Progenitor cell of endocrine pancreas (in vitro differentiated cells): ENCODE measurements around the gene ERI2. TPM values are rescaled to one million over a fixed set of nuclear protein-coding genes. Genes with fewer than 3 reads are reported as not detected.

Experiments
- DNase-seq: peaks from one replicate; pipeline ENCODE4 v3.0.0; 2021; ENCODE audit warnings: low spot score; ENCODE audit not compliant: unreplicated experiment
- H3K27ac Mint-ChIP-seq: 2 replicates; pipeline ENCODE4 v1.8.0; 2021; ENCODE audit warnings: mild to moderate bottlenecking, moderate library complexity, mixed read lengths
- H3K27me3 Mint-ChIP-seq: 2 replicates; pipeline ENCODE4 v1.8.0; 2021; ENCODE audit warnings: mixed read lengths
- H3K36me3 Mint-ChIP-seq: 2 replicates; pipeline ENCODE4 v1.8.0; 2022; ENCODE audit warnings: mixed read lengths; ENCODE audit not compliant: insufficient read depth
- H3K4me1 Mint-ChIP-seq: 2 replicates; pipeline ENCODE4 v1.8.0; 2021; ENCODE audit warnings: low read depth, mixed read lengths
- H3K4me3 Mint-ChIP-seq: 2 replicates; pipeline ENCODE4 v1.8.0; 2021; ENCODE audit warnings: low read depth, mild to moderate bottlenecking, moderate library complexity, mixed read lengths
- H3K9me3 Mint-ChIP-seq: 2 replicates; pipeline ENCODE4 v1.8.0; 2021; ENCODE audit warnings: low read depth, mixed read lengths
- long read RNA-seq: library from polyadenylated mRNA; unstranded; transcript quantifications from one replicate; pipeline ENCODE4 v2.0.0, GENCODE V29; 2020
- total RNA-seq: library from RNA; stranded (reverse); gene quantifications from 2 replicates; pipeline ENCODE4 v1.2.1, GENCODE V29; 2021
- TF ChIP-seq, protein P1 (sequence below): fragments of 200-600 bp; sonication (generic); IDR thresholded peaks from one replicate; pipeline ENCODE4 v1.5.0; 2021; ENCODE audit warnings: antibody characterized with exemption, mild to moderate bottlenecking; ENCODE audit not compliant: unreplicated experiment

Gene ERI2, protein sequence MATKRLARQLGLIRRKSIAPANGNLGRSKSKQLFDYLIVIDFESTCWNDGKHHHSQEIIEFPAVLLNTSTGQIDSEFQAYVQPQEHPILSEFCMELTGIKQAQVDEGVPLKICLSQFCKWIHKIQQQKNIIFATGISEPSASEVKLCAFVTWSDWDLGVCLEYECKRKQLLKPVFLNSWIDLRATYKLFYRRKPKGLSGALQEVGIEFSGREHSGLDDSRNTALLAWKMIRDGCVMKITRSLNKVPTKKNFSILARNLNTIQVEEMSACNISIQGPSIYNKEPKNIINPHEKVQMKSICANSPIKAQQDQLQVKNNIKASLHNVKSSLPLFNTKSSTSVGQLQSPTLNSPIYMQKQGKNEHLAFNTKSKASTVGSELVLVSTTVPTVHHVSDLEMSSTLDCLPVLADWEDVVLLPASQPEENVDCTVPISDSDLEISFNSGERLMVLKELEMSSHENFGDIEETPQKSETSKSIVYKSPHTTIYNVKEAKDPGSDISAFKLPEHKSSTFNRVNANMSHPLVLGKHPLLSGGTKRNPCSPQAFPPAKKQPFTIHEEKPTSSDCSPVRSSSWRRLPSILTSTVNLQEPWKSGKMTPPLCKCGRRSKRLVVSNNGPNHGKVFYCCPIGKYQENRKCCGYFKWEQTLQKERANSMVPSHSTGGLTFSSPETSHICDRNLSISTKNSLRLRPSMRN
- total RNA-seq: 22.0 and 22.3 TPM in 2 replicates
- long read RNA-seq, transcript ERI2-202 (9 exons, 3,499 nt): minor isoform, 6 of 61 reads
- long read RNA-seq, transcript ERI2-215 (9 exons, 2,646 nt): major isoform, 7 of 61 reads
- long read RNA-seq, partial matches to known transcripts: 19 of 61 reads
- long read RNA-seq, other reads (novel, unspliced or antisense): 27 of 61 reads

DNA sequence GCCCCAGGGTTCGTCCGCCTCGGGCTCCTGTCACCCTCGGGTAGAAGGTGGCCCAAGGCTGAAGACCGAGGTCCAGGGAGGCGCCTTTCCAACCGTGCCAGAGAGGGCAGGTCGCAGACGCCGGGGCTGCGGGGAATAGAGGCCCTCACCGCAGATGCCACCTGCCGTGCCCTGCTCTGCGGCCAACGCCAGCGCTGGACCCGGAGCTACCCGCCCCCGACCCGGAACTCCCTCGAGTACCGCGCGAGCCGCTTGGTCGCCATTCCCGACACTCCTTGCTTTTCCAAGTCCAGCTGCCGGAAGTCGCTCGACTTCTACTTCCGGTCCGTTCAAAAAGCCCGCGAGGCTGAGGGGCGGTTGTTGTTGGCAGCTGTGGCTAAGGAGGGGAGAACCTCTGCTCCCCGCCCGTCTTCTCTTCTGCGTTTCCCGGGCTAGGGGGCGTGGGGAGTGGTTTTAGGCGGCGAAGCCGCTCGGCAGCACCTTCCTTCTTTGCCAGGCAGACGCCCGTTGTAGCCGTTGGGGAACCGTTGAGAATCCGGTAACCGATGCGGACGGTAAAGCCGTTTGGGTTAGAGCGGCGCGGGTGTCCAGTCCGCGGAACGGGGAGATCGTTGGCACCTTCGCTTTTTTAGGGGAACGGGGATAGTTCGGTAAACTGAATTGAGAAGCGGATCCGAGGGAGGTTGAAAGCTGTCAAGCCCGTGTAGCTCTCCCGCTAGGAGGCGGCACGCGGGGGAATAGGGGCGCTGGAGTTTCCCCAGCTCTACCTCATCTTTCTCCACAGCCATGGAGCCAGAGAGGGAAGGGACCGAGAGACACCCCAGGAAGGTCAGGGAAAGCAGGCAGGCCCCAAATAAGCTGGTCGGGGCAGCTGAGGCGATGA is at the start of gene ERI2, which contains the start of gene REXO5:
Gene ERI2 (minus strand): TSS at position 305 of the 883 bp plus-strand sequence. CDS start 42 bp downstream, at position 263.
Gene REXO5 (plus strand): TSS at position 360 of the 883 bp plus-strand sequence. CDS start 427 bp downstream, at position 787.
- H3K36me3 Mint-ChIP-seq: no peaks in the 10 kb centered on the region
- H3K4me3 Mint-ChIP-seq: peak within 1 kb of the TSS; percentile 98
- H3K9me3 Mint-ChIP-seq: no peaks in the 10 kb centered on the region
- H3K27me3 Mint-ChIP-seq: no peaks in the 10 kb centered on the region
- peak; percentile 85 for DNase-seq
- peaks cover 24% of the 10 kb centered on the region for H3K4me1 Mint-ChIP-seq
- peak within 1 kb of the TSS; percentile 98 for H3K27ac Mint-ChIP-seq
- TF ChIP-seq, protein P1, sequence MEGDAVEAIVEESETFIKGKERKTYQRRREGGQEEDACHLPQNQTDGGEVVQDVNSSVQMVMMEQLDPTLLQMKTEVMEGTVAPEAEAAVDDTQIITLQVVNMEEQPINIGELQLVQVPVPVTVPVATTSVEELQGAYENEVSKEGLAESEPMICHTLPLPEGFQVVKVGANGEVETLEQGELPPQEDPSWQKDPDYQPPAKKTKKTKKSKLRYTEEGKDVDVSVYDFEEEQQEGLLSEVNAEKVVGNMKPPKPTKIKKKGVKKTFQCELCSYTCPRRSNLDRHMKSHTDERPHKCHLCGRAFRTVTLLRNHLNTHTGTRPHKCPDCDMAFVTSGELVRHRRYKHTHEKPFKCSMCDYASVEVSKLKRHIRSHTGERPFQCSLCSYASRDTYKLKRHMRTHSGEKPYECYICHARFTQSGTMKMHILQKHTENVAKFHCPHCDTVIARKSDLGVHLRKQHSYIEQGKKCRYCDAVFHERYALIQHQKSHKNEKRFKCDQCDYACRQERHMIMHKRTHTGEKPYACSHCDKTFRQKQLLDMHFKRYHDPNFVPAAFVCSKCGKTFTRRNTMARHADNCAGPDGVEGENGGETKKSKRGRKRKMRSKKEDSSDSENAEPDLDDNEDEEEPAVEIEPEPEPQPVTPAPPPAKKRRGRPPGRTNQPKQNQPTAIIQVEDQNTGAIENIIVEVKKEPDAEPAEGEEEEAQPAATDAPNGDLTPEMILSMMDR: peak; percentile 51

DNA sequence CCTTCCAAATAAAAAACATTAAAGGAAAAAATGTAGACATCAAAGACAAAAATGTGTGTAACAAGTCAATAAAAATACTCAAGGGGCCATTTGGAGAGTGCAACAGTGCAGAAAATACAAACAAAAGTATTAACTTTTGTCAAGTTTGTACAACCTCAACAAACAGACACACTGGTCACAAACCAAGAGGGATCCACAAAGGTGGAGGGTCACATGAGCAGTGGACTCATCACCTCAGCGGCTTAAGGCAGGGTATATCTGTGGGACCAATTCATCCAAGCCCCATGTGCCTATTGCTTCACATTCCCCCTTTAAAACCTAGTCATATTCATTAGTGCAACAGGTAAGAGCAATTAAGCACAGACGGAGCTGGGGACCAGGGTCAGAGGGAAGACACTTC is 48.7 kb upstream of the ERI2 start:
- TF ChIP-seq, protein P1: no peak

DNA sequence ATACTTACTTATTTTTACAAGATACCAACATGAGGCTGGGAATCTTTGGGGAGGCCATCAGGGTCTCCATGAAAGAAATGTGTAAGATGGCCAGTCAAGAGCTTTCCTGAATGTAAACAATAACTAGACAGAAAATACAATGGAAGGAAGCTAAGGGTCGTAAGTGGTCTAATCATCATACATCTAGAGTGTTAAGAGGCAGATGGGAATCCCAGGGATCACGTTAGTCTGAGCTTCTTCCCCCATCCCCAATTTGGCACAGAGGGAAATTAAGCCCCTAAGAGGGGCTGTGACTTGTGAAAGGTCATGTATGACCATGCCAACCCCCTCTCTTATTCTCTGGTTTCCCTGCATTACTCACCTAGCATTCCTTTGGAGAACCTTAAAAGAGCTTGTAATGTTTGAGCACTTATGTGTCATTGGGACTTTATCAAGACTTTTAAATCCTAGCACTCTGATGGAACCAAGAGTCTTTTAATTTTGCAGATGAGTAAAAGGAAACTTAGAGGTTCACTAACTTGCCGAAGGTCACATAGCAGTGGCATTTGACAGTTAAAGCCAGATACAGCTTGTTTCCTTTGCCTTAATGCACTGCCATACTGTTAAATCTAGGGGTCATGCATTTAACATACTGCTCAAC is 47.8 kb upstream of the ERI2 start:
- H3K27ac Mint-ChIP-seq: no peak overlapping the region
- peaks cover 13% of the 10 kb centered on the region for H3K36me3 Mint-ChIP-seq
- H3K4me1 Mint-ChIP-seq: no peaks in the 10 kb centered on the region
- TF ChIP-seq, protein P1: no peak
- DNase-seq: no peak
- no peaks in the 10 kb centered on the region for H3K27me3 Mint-ChIP-seq
- no peaks in the 10 kb centered on the region for H3K9me3 Mint-ChIP-seq
- H3K4me3 Mint-ChIP-seq: no peak overlapping the region

More for the DNA sequence above, 48.7 kb upstream of the ERI2 start:
- Mint-ChIP-seq H3K4me3 (no peak overlapping the region), H3K9me3 (no peaks in the 10 kb centered on the region), H3K27ac (no peak overlapping the region), H3K27me3 (no peaks in the 10 kb centered on the region), H3K36me3 (peaks cover 19% of the 10 kb centered on the region), H3K4me1 (no peaks in the 10 kb centered on the region)
- DNase-seq: no peak

DNA sequence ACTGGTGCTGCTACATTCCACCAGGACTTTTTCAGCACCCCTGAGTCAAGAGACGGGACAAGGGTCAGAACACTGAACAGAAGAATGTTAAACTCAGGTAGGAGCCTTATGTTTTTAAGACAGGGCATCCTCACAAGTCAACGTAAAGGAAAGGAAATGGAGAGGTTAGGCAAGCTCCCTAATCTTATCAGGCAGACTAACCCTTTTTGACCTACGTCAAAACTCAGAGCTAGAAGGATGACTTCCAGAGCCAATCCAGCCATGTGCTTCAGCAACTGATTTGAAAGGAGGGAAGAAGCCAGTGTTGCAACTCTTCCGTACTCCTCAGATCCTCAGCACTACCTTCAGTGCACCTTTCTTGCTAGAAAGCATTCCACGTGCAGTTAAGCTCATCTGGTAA is 46.9 kb upstream of the ERI2 start:
- Mint-ChIP-seq H3K9me3 (no peaks in the 10 kb centered on the region), H3K4me3 (no peak overlapping the region), H3K27ac (no peak overlapping the region), H3K36me3 (peaks cover 12% of the 10 kb centered on the region), H3K27me3 (no peaks in the 10 kb centered on the region), H3K4me1 (no peaks in the 10 kb centered on the region)
- DNase-seq: no peak
- TF ChIP-seq, protein P1: no peak
